ENCODE results near the gene CNR2.

Gene CNR2

GRCh38 chr1:23914921-23915320, 1.8 kb upstream of the CNR2 start:
- TF ChIP-seq REST (IDR thresholded peaks at IDR 0.05; ENCODE audit: insufficient read depth in 1 of 2, low read depth in 2 of 2, low read length in 2 of 2) (no peak), SIN3A (IDR thresholded peaks at IDR 0.05; ENCODE audit: borderline replicate concordance, insufficient read depth, low read length) (no peak), POLR2AphosphoS5 (IDR thresholded peaks at IDR 0.05; ENCODE audit: low read depth, low read length) (no peak), TAF1 (IDR thresholded peaks at IDR 0.05; ENCODE audit: borderline replicate concordance, insufficient read depth, low read length) (no peak), FOXP2 (optimal IDR thresholded peaks at IDR 0.05; ENCODE audit: borderline replicate concordance, extremely low read depth, extremely low read length, insufficient read depth) (no peak)

- no peak for TF ChIP-seq REST (IDR thresholded peaks at IDR 0.05; ENCODE audit: insufficient read depth in 1 of 2, low read depth in 2 of 2, low read length in 2 of 2)
- TF ChIP-seq TAF1 (IDR thresholded peaks at IDR 0.05; ENCODE audit: borderline replicate concordance, insufficient read depth, low read length), result no peak
- TF ChIP-seq POLR2AphosphoS5 (IDR thresholded peaks at IDR 0.05; ENCODE audit: low read depth, low read length), result no peak
- TF ChIP-seq FOXP2 (optimal IDR thresholded peaks at IDR 0.05; ENCODE audit: borderline replicate concordance, extremely low read depth, extremely low read length, insufficient read depth), result no peak
- TF ChIP-seq SIN3A (IDR thresholded peaks at IDR 0.05; ENCODE audit: borderline replicate concordance, insufficient read depth, low read length), result no peak
These were observed 1.2 kb downstream of the CNR2 start for GRCh38 chr1:23911921-23912320.

GRCh38 chr1:23910553-23911246, 2.5 kb downstream of the CNR2 start:
- TF ChIP-seq REST (IDR thresholded peaks at IDR 0.05; ENCODE audit: insufficient read depth in 1 of 2, low read depth in 2 of 2, low read length in 2 of 2), result no peak
- no peak for TF ChIP-seq SIN3A (IDR thresholded peaks at IDR 0.05; ENCODE audit: borderline replicate concordance, insufficient read depth, low read length)
- TF ChIP-seq POLR2AphosphoS5 (IDR thresholded peaks at IDR 0.05; ENCODE audit: low read depth, low read length), result no peak
- TF ChIP-seq FOXP2 (optimal IDR thresholded peaks at IDR 0.05; ENCODE audit: borderline replicate concordance, extremely low read depth, extremely low read length, insufficient read depth), result no peak

GRCh38 chr1:23910144-23910543, 3.0 kb downstream of the CNR2 start:
- TF ChIP-seq REST (IDR thresholded peaks at IDR 0.05; ENCODE audit: insufficient read depth in 1 of 2, low read depth in 2 of 2, low read length in 2 of 2), result no peak
- no peak for TF ChIP-seq FOXP2 (optimal IDR thresholded peaks at IDR 0.05; ENCODE audit: borderline replicate concordance, extremely low read depth, extremely low read length, insufficient read depth)
- no peak for TF ChIP-seq TAF1 (IDR thresholded peaks at IDR 0.05; ENCODE audit: borderline replicate concordance, insufficient read depth, low read length)
- TF ChIP-seq SIN3A (IDR thresholded peaks at IDR 0.05; ENCODE audit: borderline replicate concordance, insufficient read depth, low read length), result no peak
- TF ChIP-seq POLR2AphosphoS5 (IDR thresholded peaks at IDR 0.05; ENCODE audit: low read depth, low read length), result no peak
